HepG2 (cell line): ENCODE results near the gene TANGO6. TPM values are rescaled to one million over a fixed set of nuclear protein-coding genes. Genes with fewer than 3 reads are reported as not detected.

Source experiments
- ATAC-seq: fragments of 200-7000 bp; cut with Tn5 transposase; 3 replicates; pipeline ENCODE4 v1.9.1; 2020; ENCODE audit warnings: mild to moderate bottlenecking, moderate library complexity
- BruUV-seq: library from RNA; stranded (reverse); fragments of 400-500 nt; replicated peaks from 2 replicates; lab custom pipeline; 2021; lab: Mats Ljungman, UMichigan
- CTCF ChIA-PET: fragments of 300-600 bp; formaldehyde crosslinking; extraction: SDS; loops from one replicate; lab custom pipeline; 2021; ENCODE audit warnings: low total read pairs, inconsistent platforms, low intra/inter-chr PET ratio; lab: Yijun Ruan, JAX
- POLR2A ChIA-PET: fragments of 350-600 bp; sonication (Branson Sonifier 250); formaldehyde crosslinking; loops from one replicate; lab custom pipeline; 2020; ENCODE audit warnings: antibody characterized with exemption, inconsistent platforms; lab: Yijun Ruan, JAX
- DNase-seq: peaks from one replicate; pipeline ENCODE4 v3.0.0-alpha.2; 2015; ENCODE audit warnings: low spot score
- FAIRE-seq: peaks from 3 replicates; lab custom pipeline; 2011; peaks lifted over from hg19 to GRCh38; lab: Jason Lieb, UNC
- H2AFZ ChIP-seq: one replicate; pipeline ENCODE4 v1.6.1; 2011; ENCODE audit warnings: low read length, inconsistent platforms
- H3K27ac ChIP-seq: fragments of 300-600 bp; 3 replicates; pipeline ENCODE4 v1.8.0; 2011; ENCODE audit warnings: mixed run types, mild to moderate bottlenecking, mixed read lengths, low read length, inconsistent platforms; ENCODE audit not compliant: insufficient read depth; ENCODE audit errors: extremely low read length
- H3K27me3 ChIP-seq, 2 experiments: fragments of 200-600 bp in 1 of 2; 2 replicates in 1 of 2; 3 replicates in 1 of 2; pipeline versions ENCODE4 v1.6.0 to v1.8.0; 2011; ENCODE audit warnings: low read length in 2 of 2, mild to moderate bottlenecking in 2 of 2, moderate library complexity in 2 of 2, inconsistent platforms in 1 of 2; ENCODE audit not compliant: insufficient read depth in 2 of 2, control insufficient read depth in 1 of 2
- H3K36me3 ChIP-seq, 2 experiments: fragments of 200-600 bp in 1 of 2; replicated peaks in 1 of 2; 2 replicates in 1 of 2; 3 replicates in 1 of 2; pipeline versions ENCODE4 v1.5.1 to v1.8.0; 2011; ENCODE audit warnings: low read length in 2 of 2, inconsistent platforms in 1 of 2; ENCODE audit not compliant: insufficient read depth in 2 of 2, control insufficient read depth in 1 of 2
- H3K4me1 ChIP-seq: 2 replicates; pipeline ENCODE4 v1.5.1; 2012; ENCODE audit warnings: low read length, inconsistent platforms; ENCODE audit not compliant: insufficient read depth
- H3K4me2 ChIP-seq: 2 replicates; pipeline ENCODE4 v1.6.0; 2011; ENCODE audit warnings: low read depth, low read length, inconsistent platforms
- H3K4me3 ChIP-seq, 3 experiments: fragments of 200-600 bp in 1 of 3; sonication (generic), shearing (Covaris generic) in 1 of 3; replicated peaks in 1 of 3; 2 replicates each; pipeline ENCODE4 v1.5.1; 2011 to 2016; ENCODE audit warnings: low read length in 3 of 3, inconsistent platforms in 2 of 3, low read depth in 2 of 3, mild to moderate bottlenecking in 2 of 3, control low read depth in 1 of 3, mixed read lengths in 1 of 3; ENCODE audit not compliant: insufficient read depth in 1 of 3
- H3K79me2 ChIP-seq: one replicate; pipeline ENCODE4 v1.6.1; 2011; ENCODE audit warnings: low read length, inconsistent platforms; ENCODE audit not compliant: insufficient read depth
- H3K9ac ChIP-seq: 2 replicates; pipeline ENCODE4 v1.6.0; 2011; ENCODE audit warnings: mild to moderate bottlenecking, low read depth, low read length, inconsistent platforms; ENCODE audit not compliant: insufficient read depth
- H3K9me3 ChIP-seq: 2 replicates; pipeline ENCODE4 v1.5.1; 2012; ENCODE audit warnings: mild to moderate bottlenecking, low read length
- H4K20me1 ChIP-seq: 2 replicates; pipeline ENCODE4 v1.6.0; 2011; ENCODE audit warnings: inconsistent platforms, mild to moderate bottlenecking, low read length, moderate library complexity; ENCODE audit not compliant: insufficient read depth
- ATF7 ChIP-seq, 2 experiments: fragments of 450-650 bp in 1 of 2; sonication (generic) in 1 of 2; formaldehyde crosslinking in 1 of 2; IDR thresholded peaks; 2 replicates each; pipeline versions ENCODE4 v1.4.0 to v1.6.1; 2016 to 2020; ENCODE audit warnings: antibody characterized with exemption in 1 of 2, mild to moderate bottlenecking in 1 of 2, missing genetic modification reagents in 1 of 2
- HNRNPH1 ChIP-seq: fragments of 200-400 bp; formaldehyde crosslinking; optimal IDR thresholded peaks from 2 replicates; pipeline ENCODE3; 2017; ENCODE audit warnings: mild to moderate bottlenecking, low read depth, low read length
- KDM2A ChIP-seq: sonication (generic); formaldehyde crosslinking; IDR thresholded peaks from 2 replicates; pipeline ENCODE4 v1.4.0; 2020; ENCODE audit warnings: low read depth, missing genetic modification reagents, borderline replicate concordance
- MEIS1 ChIP-seq: sonication (generic); formaldehyde crosslinking; IDR thresholded peaks from 2 replicates; pipeline ENCODE4 v1.9.0; 2021; ENCODE audit warnings: mild to moderate bottlenecking, missing genetic modification reagents, moderate library complexity, borderline replicate concordance
- MIER3 ChIP-seq: IDR thresholded peaks from 2 replicates; pipeline ENCODE4 v1.6.1; 2016; ENCODE audit warnings: missing compliant biosample characterization, borderline replicate concordance
- SRY ChIP-seq: sonication (generic); formaldehyde crosslinking; IDR thresholded peaks from 2 replicates; pipeline ENCODE4 v1.8.0; 2022; ENCODE audit warnings: mild to moderate bottlenecking, missing genetic modification reagents
- TRIM24 ChIP-seq: sonication (generic); formaldehyde crosslinking; IDR thresholded peaks from 2 replicates; pipeline ENCODE4 v1.8.0; 2022; ENCODE audit warnings: mild to moderate bottlenecking, missing genetic modification reagents
- ZNF260 ChIP-seq: sonication (generic); formaldehyde crosslinking; IDR thresholded peaks from 2 replicates; pipeline ENCODE4 v1.4.0; 2020; ENCODE audit warnings: missing genetic modification reagents, low read depth, mild to moderate bottlenecking, borderline replicate concordance
- ZNF33A ChIP-seq: sonication (generic); formaldehyde crosslinking; IDR thresholded peaks from 2 replicates; pipeline ENCODE4 v1.5.1; 2020; ENCODE audit warnings: missing genetic modification reagents, mild to moderate bottlenecking, moderate library complexity, borderline replicate concordance
- ZNF33B ChIP-seq: sonication (generic); formaldehyde crosslinking; IDR thresholded peaks from 2 replicates; pipeline ENCODE4 v1.5.1; 2020; ENCODE audit warnings: mild to moderate bottlenecking, missing genetic modification reagents
- ZNF558 ChIP-seq: sonication (generic); formaldehyde crosslinking; IDR thresholded peaks from 2 replicates; pipeline ENCODE4 v1.9.0; 2022; ENCODE audit warnings: mild to moderate bottlenecking, missing genetic modification reagents, borderline replicate concordance
- ZNF816 ChIP-seq: sonication (generic); formaldehyde crosslinking; IDR thresholded peaks from 2 replicates; pipeline ENCODE4 v1.8.0; 2022; ENCODE audit warnings: missing genetic modification reagents, mild to moderate bottlenecking, borderline replicate concordance
- ZSCAN20 ChIP-seq: sonication (generic); formaldehyde crosslinking; IDR thresholded peaks from 2 replicates; pipeline ENCODE4 v1.4.0; 2020; ENCODE audit warnings: missing genetic modification reagents, mild to moderate bottlenecking, borderline replicate concordance
- WGBS: methylation state at CpG from one replicate; pipeline ENCODE4 v1.1.6; 2017; ENCODE audit warnings: low lambda C conversion rate; 5-methylcytosine and 5-hydroxymethylcytosine counted together
- in situ Hi-C: cut with HindIII; loops from 2 replicates; pipeline ENCODE4 v1.10.0; 2017; ENCODE audit warnings: low pct_unique_long_range_greater_than_20kb; ENCODE audit not compliant: extremely low pct_ligation_motif_present
- intact Hi-C: fragments of 100-400 bp; cut with micrococcal nuclease; formaldehyde crosslinking; loops from one replicate; pipeline ENCODE4 v1.10.0; 2022; ENCODE audit not compliant: unreplicated experiment
- polyA plus RNA-seq, 8 experiments: library from polyadenylated mRNA; depleted of rRNA in 3 of 8; stranded (reverse) in 7 of 8; unstranded in 1 of 8; fragments of >200 nt; fragmentation: Illumina TruSeq in 4 of 8; extraction: Trizol in 4 of 8; gene quantifications; 2 replicates each; pipeline versions ENCODE4 v1.2.1 to v1.2.3, GENCODE V29; 2011 to 2016; ENCODE audit warnings: low read depth in 4 of 8, missing spikeins in 1 of 8, mixed read lengths in 1 of 8; ENCODE audit not compliant: insufficient read depth in 1 of 8
- total RNA-seq, 5 experiments: library from RNA; depleted of rRNA; stranded (reverse); fragments of >200 nt; fragmentation: Illumina TruSeq; extraction: Trizol; gene quantifications; 2 replicates each; pipeline ENCODE4 v1.2.3, GENCODE V29; 2016; ENCODE audit warnings: low read depth in 1 of 5
- TF ChIP-seq, protein P1 (sequence below): sonication (generic); formaldehyde crosslinking; IDR thresholded peaks from 2 replicates; pipeline ENCODE4 v1.4.0; 2020; ENCODE audit warnings: missing genetic modification reagents
- TF ChIP-seq, protein P2 (sequence below): sonication (generic); formaldehyde crosslinking; IDR thresholded peaks from 2 replicates; pipeline ENCODE4 v1.8.1; 2023; ENCODE audit warnings: missing genetic modification reagents, inconsistent platforms, borderline replicate concordance
- TF ChIP-seq, protein P3 (sequence below): IDR thresholded peaks from 2 replicates; pipeline ENCODE4 v1.6.1; 2016; ENCODE audit warnings: low read depth, borderline replicate concordance

Gene TANGO6
- total and polyA plus RNA-seq, 2 of the 13 experiments (the other 11 are each of a cell fraction or from before 2014, with no cell fraction given) = 7.2 to 13.3 TPM

DNA sequence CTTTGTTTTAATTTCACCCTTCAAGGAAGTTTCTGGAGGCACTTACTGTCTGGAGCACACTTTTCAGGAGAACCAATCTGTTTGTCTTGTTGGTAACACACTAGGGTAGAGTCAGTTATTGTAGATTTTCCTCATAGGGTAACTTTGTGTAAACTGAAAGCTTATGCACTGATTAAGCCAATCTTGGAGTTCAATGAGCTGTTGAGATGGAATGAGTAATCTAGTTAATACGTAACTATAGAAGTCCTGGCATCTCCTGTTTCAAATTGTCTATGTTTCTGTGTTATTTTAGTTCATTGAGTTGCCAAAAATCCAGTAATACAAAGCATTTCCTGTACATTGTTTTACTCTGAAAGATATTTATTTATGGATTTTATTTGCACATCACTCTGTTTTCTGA, 150.6 kb downstream of the TANGO6 start (continued):
- TF ChIP-seq KDM2A (CRISPR knock-in tag) (no peak), TRIM24 (no peak)

DNA sequence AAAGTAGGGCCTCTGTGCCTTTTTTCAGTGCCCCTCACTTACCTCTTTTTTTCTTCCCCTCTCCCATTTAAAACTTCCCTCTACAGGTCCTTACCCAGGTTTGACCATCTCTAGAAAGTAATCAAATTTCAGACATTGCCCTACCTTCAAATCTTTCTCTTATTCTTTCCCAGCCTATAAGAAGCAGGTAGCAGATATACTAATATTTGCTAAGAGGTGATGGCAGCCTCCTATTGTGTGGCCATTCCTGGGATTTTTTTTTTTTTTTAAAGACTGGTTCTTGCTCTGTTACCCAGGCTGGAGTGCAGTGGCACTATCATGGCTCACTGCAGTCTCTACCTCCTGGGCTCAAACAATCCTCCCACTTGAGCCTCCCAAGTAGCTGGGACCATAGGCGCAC, 151.0 kb downstream of the TANGO6 start:
- in situ Hi-C loops = loop anchor here (10.0 kb wide), 1 partner anchor 110 kb away; the partner anchor contains the start of gene HAS3
- 0 out of 6 replicates have a peak overlapping the region, but pooled peaks of 1 of the 3 experiments have one; percentile 9 for H3K4me3 ChIP-seq
- FAIRE-seq = no peak
- no peaks in the 10 kb centered on the region for H3K36me3 ChIP-seq
- no peaks in the 10 kb centered on the region for H3K9me3 ChIP-seq
- no peak overlapping the region for H2AFZ ChIP-seq
- H3K79me2 ChIP-seq = no peaks in the 10 kb centered on the region
- ChIA-PET CTCF (interaction anchor here (0.9 to 1.5 kb wide), 2 partner anchors 46 to 129 kb away, joined by 4 read pairs; no protein-coding TSS in a partner anchor), POLR2A (no interaction called here)
- no TSS peak for BruUV-seq
- peaks cover 54% of the 10 kb centered on the region for H3K4me1 ChIP-seq
- peak overlapping the region; percentile 37 for H3K27ac ChIP-seq
- WGBS = 100% methylated on average over 1 of the region's 1 CpG
- intact Hi-C loops = loop anchor here (1.0 to 10.0 kb wide), 6 partner anchors 21 to 150 kb away; partner anchors contain the start of genes HAS3 and TANGO6
- H3K27me3 ChIP-seq = no peaks in the 10 kb centered on the region
- H4K20me1 ChIP-seq = no peaks in the 10 kb centered on the region
- H3K4me2 ChIP-seq = peak overlapping the region; percentile 34
- peak; percentile 35 for DNase-seq
- H3K9ac ChIP-seq = no peak overlapping the region
- ATAC-seq = peak; percentile 62
- TF ChIP-seq MIER3 (0 out of 2 replicates have a peak, but pooled peaks have one; percentile 1), ZNF33A (CRISPR knock-in tag) (0 out of 2 replicates have a peak, but pooled peaks have one; percentile 63), ZNF260 (no peak), SRY (CRISPR knock-in tag) (no peak), MEIS1 (no peak), ZNF558 (CRISPR knock-in tag) (no peak), ZNF33B (CRISPR knock-in tag) (no peak), ZNF816 (0 out of 2 replicates have a peak, but pooled peaks have one; percentile 18), ZSCAN20 (no peak), ATF7 (IDR thresholded peaks at IDR 0.05) (no peak), ATF7 (CRISPR knock-in tag; IDR thresholded peaks at IDR 0.05) (no peak), HNRNPH1 (no peak)
- TF ChIP-seq, protein P1, sequence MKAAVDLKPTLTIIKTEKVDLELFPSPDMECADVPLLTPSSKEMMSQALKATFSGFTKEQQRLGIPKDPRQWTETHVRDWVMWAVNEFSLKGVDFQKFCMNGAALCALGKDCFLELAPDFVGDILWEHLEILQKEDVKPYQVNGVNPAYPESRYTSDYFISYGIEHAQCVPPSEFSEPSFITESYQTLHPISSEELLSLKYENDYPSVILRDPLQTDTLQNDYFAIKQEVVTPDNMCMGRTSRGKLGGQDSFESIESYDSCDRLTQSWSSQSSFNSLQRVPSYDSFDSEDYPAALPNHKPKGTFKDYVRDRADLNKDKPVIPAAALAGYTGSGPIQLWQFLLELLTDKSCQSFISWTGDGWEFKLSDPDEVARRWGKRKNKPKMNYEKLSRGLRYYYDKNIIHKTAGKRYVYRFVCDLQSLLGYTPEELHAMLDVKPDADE (CRISPR knock-in tag) = no peak
- TF ChIP-seq, protein P2, sequence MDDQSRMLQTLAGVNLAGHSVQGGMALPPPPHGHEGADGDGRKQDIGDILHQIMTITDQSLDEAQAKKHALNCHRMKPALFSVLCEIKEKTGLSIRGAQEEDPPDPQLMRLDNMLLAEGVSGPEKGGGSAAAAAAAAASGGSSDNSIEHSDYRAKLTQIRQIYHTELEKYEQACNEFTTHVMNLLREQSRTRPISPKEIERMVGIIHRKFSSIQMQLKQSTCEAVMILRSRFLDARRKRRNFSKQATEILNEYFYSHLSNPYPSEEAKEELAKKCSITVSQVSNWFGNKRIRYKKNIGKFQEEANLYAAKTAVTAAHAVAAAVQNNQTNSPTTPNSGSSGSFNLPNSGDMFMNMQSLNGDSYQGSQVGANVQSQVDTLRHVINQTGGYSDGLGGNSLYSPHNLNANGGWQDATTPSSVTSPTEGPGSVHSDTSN (CRISPR knock-in tag) = no peak
- TF ChIP-seq, protein P3, sequence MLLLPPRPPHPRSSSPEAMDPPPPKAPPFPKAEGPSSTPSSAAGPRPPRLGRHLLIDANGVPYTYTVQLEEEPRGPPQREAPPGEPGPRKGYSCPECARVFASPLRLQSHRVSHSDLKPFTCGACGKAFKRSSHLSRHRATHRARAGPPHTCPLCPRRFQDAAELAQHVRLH (CRISPR knock-in tag) = no peak
